Fibroblast of villous mesenchyme (primary cell): Measurements from ENCODE around the gene WDR93. TPM values are rescaled to one million over a fixed set of nuclear protein-coding genes. Genes with fewer than 3 reads are reported as not detected.
A peak's percentile ranks its signal among the peaks of the same experiment; 100 is the strongest.

ENCODE experiments used
- DNase-seq: peaks from one replicate; pipeline ENCODE4 v3.0.0-alpha.2; 2010; ENCODE audit warnings: low read depth
- H3K4me3 ChIP-seq: 2 replicates; pipeline ENCODE4 v1.5.1; 2011; ENCODE audit warnings: low read depth, mild to moderate bottlenecking, low read length
- CTCF ChIP-seq: IDR thresholded peaks from 2 replicates; pipeline ENCODE4 v1.5.1; 2012; ENCODE audit warnings: low read depth, mild to moderate bottlenecking, low read length; ENCODE audit not compliant: insufficient read depth
- total RNA-seq: library from RNA; depleted of rRNA; stranded (reverse); fragments of >200 nt; gene quantifications from 2 replicates; pipeline ENCODE4 v1.2.3, GENCODE V29; 2012

WDR93 gene
- total RNA-seq, 1 donor, result not detected

- H3K4me3 ChIP-seq, result no peak overlapping the region
- no peak for TF ChIP-seq CTCF
- no peak for DNase-seq
Observed at GRCh38 chr15:89668171-89668570, 22.4 kb upstream of the WDR93 start.

GRCh38 chr15:89669309-89669865 is 21.2 kb upstream of the WDR93 start:
- DNase-seq, result no peak
- no peak for TF ChIP-seq CTCF
- H3K4me3 ChIP-seq, result no peak overlapping the region

GRCh38 chr15:89669941-89670340 is 20.7 kb upstream of the WDR93 start:
- no peak for DNase-seq
- no peak overlapping the region for H3K4me3 ChIP-seq
- TF ChIP-seq CTCF, result no peak

GRCh38 chr15:89670971-89671560 is 19.5 kb upstream of the WDR93 start:
- no peak for TF ChIP-seq CTCF
- no peak overlapping the region for H3K4me3 ChIP-seq
- no peak for DNase-seq

GRCh38 chr15:89671687-89672086 is 18.9 kb upstream of the WDR93 start:
- no peak for DNase-seq
- TF ChIP-seq CTCF, result no peak
- no peak overlapping the region for H3K4me3 ChIP-seq

- DNase-seq, result peak; percentile 16
Observed at GRCh38 chr15:89672221-89673164, 18.1 kb upstream of the WDR93 start.

More at GRCh38 chr15:89672221-89673164, 18.1 kb upstream of the WDR93 start:
- no peak for TF ChIP-seq CTCF
- H3K4me3 ChIP-seq, result no peak overlapping the region
